AG04450 (cell line): Measurements from ENCODE around the gene ATP8A2. TPM values are rescaled to one million over a fixed set of nuclear protein-coding genes. Genes with fewer than 3 reads are reported as not detected.

Experiments
- CTCF ChIA-PET: fragments of 300-600, 350-600 bp; formaldehyde crosslinking; extraction: SDS; loops from one replicate; lab custom pipeline; 2022; ENCODE audit warnings: antibody characterized with exemption, inconsistent platforms; lab: Charles Lee
- POLR2A ChIA-PET: fragments of 350-600 bp; formaldehyde crosslinking; extraction: SDS; loops from one replicate; lab custom pipeline; 2021; ENCODE audit warnings: antibody characterized with exemption, inconsistent platforms; lab: Yijun Ruan, JAX
- DNase-seq: peaks from one replicate; pipeline ENCODE4 v3.0.0-alpha.2; 2011; ENCODE audit warnings: low read depth, low spot score
- H3K27ac ChIP-seq: one replicate; pipeline ENCODE4 v1.5.1; 2012; ENCODE audit warnings: low read depth, low read length, control low read depth
- H3K27me3 ChIP-seq: one replicate; pipeline ENCODE4 v1.6.0; 2012; ENCODE audit warnings: low read length; ENCODE audit not compliant: control insufficient read depth, insufficient read depth
- H3K4me3 ChIP-seq: 2 replicates; pipeline ENCODE4 v1.5.1; 2011; ENCODE audit warnings: mild to moderate bottlenecking, low read depth, low read length, control low read depth
- H3K9me3 ChIP-seq: 2 replicates; pipeline ENCODE4 v1.5.1; 2012; ENCODE audit warnings: low read length; ENCODE audit not compliant: control insufficient read depth, insufficient read depth
- polyA plus RNA-seq: library from polyadenylated mRNA; depleted of rRNA; stranded (reverse); fragments of >200 nt; gene quantifications from 2 replicates; pipeline ENCODE4 v1.2.3, GENCODE V29; 2011
- TF ChIP-seq, protein P1 (sequence below): IDR thresholded peaks from 2 replicates; pipeline ENCODE4 v1.5.1; 2011; ENCODE audit warnings: low read depth, low read length, control low read depth, inconsistent platforms

The ATP8A2 gene
- polyA plus RNA-seq, 1 experiment = 0.19 TPM

DNA sequence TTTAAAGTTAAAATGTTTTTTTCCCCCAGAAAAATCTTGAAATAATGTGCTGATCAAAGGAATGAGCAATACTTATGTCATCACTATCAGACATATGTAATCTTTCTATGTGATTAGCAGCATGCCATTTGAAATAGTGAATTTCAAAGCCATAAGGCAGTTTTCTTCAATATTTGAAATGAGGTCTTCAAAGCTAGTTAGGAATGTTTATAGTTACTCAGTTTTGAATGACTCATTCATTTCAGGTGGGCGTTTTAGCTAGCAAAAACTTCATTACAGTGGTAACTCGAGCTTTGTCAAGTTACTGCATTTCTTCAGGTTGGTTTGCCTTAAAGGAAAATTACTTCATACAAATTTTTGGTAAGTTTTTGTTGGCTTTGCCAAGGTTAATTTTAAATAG, 102.1 kb downstream of the ATP8A2 start:
- TF ChIP-seq, protein P1, sequence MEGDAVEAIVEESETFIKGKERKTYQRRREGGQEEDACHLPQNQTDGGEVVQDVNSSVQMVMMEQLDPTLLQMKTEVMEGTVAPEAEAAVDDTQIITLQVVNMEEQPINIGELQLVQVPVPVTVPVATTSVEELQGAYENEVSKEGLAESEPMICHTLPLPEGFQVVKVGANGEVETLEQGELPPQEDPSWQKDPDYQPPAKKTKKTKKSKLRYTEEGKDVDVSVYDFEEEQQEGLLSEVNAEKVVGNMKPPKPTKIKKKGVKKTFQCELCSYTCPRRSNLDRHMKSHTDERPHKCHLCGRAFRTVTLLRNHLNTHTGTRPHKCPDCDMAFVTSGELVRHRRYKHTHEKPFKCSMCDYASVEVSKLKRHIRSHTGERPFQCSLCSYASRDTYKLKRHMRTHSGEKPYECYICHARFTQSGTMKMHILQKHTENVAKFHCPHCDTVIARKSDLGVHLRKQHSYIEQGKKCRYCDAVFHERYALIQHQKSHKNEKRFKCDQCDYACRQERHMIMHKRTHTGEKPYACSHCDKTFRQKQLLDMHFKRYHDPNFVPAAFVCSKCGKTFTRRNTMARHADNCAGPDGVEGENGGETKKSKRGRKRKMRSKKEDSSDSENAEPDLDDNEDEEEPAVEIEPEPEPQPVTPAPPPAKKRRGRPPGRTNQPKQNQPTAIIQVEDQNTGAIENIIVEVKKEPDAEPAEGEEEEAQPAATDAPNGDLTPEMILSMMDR = no peak
- ChIA-PET POLR2A (no interaction called here), CTCF (no interaction called here)
- H3K27me3 ChIP-seq = peaks cover 10% of the 10 kb centered on the region
- H3K4me3 ChIP-seq = no peak overlapping the region
- no peak overlapping the region for H3K27ac ChIP-seq
- no peaks in the 10 kb centered on the region for H3K9me3 ChIP-seq
- DNase-seq = no peak

DNA sequence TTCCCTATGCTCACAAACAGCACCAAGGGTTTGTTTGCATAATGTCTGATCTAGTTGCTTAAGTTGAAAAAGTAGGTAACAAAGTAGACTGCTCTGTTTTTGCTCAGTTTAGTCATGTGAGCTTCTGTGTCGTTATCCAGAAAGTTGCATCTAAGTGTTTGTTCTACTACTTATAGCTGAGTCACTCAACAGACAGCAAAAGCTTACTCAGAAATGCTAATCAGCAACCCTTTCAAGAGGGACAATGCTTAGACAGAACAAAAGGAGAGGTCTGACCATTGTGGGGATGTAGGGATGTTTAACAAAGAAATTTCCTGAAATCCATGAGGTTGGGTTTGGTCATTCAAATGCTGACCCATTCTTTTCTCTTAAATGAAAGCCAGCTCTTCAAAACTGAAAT, 106.4 kb downstream of the ATP8A2 start:
- TF ChIP-seq, protein P1 = no peak
- Histone ChIP-seq H3K9me3 (no peaks in the 10 kb centered on the region), H3K27me3 (no peaks in the 10 kb centered on the region), H3K4me3 (no peak overlapping the region), H3K27ac (no peak overlapping the region)
- CTCF ChIA-PET = no interaction called here
- POLR2A ChIA-PET = no interaction called here
- DNase-seq = no peak

DNA sequence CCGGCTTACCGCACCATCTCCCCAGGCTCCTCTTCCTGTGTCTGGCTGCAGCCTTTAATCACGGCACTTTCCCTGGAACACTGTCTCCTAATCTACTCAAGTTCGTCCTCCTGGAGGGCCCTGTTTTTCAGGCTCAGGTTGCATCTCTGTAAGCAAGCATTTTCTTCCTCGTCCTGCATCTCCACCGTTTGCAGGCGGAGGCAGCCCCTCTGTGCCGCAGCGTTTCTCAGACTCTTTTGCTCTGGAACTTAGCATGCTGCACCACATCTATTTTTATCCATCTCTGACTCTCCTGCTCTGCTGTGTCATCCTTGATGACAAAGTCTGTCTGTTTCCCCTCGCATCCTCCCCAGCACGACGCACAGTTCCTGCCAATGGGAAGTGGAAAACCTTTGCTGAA, 117.5 kb downstream of the ATP8A2 start:
- DNase-seq = no peak
- CTCF ChIA-PET = no interaction called here
- POLR2A ChIA-PET = no interaction called here
- no peaks in the 10 kb centered on the region for H3K9me3 ChIP-seq
- TF ChIP-seq, protein P1 = no peak
- no peak overlapping the region for H3K27ac ChIP-seq
- no peaks in the 10 kb centered on the region for H3K27me3 ChIP-seq
- H3K4me3 ChIP-seq = no peak overlapping the region

DNA sequence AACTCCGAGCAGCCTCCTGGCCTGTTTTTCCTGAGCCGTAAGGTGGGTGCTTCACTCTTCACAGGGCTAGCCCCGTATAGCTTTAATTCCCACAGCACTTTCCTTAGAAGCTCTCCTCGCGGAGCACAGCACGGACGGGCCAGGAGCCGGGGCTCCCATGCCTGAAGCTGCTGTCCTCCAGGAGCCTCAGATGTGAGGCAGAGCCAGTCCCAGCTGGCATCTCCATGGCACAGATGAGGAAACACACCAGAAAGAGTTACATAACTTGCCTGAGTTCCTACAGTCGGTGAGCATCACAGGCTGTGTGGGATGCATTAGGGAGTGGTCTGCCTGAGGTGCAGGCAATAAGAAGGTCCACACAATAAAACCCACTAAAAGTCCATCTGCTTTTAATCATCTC, 118.5 kb downstream of the ATP8A2 start:
- Histone ChIP-seq H3K27me3 (no peaks in the 10 kb centered on the region), H3K4me3 (no peak overlapping the region), H3K9me3 (no peaks in the 10 kb centered on the region), H3K27ac (no peak overlapping the region)
- ChIA-PET POLR2A (no interaction called here), CTCF (no interaction called here)
- TF ChIP-seq, protein P1 = no peak
- DNase-seq = no peak

DNA sequence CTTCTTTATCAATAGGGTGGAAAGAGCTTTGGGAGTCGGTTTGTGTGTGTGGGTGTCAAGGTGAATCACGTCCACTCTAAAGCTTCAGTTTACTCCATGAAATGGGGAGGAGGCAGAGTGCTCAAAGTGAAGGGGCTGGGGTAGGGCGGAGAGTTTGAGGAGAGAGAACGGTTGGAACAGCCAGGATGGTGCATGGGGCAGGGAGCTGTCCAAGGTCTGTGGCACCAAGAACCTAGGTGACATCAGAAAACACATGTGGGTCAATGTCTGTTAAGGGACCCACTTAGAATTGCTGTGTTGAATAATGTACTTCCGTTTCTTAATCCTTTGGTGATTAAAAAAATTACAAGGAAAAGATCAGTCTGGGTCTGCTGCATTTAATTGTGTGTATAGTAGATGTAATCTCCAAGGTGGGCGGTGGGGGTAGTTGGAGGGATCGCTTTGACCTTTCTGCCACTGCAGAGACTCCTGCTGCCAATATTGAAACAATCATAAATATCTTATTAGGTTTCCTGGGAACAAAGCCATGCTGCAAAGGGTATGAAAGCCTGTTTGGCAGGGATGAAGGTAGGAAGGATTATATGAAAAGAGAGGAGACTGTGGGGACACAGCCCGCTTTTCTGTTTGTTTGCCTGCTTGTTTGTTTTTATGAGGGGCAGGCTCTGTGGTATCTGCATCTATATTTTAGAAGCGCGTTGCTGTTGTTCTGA, 122.3 kb downstream of the ATP8A2 start:
- Histone ChIP-seq H3K9me3 (no peaks in the 10 kb centered on the region), H3K4me3 (no peak overlapping the region), H3K27ac (no peak overlapping the region), H3K27me3 (no peaks in the 10 kb centered on the region)
- CTCF ChIA-PET = no interaction called here
- DNase-seq = no peak
- TF ChIP-seq, protein P1 = no peak
- POLR2A ChIA-PET = no interaction called here
